Right lung (tissue), 5 donors: ENCODE measurements around the gene SH3BGRL3. TPM values are rescaled to one million over a fixed set of nuclear protein-coding genes. Genes with fewer than 3 reads are reported as not detected.
A peak's percentile ranks its signal among the peaks of the same experiment; 100 is the strongest.
"Not testable (repeated sequence)": the region's sequence is repeated elsewhere in the genome, so short reads cannot be mapped to it uniquely, and the experiment has no call there.

ENCODE experiments used
- DNase-seq, 2 donors: peaks; one replicate each; pipeline ENCODE4 v3.0.0-alpha.2; 2013
- polyA plus RNA-seq, 5 donors: library from polyadenylated mRNA; unstranded; fragments of 120-200 nt; gene quantifications; one replicate each; pipeline versions ENCODE4 v1.2.1 to v1.2.3, GENCODE V29; 2013; ENCODE audit warnings: inconsistent platforms in 1 of 5, low replicate concordance in 1 of 5; ENCODE audit not compliant: insufficient read length in 5 of 5, insufficient read depth in 1 of 5

The SH3BGRL3 gene
- polyA plus RNA-seq, 5 donors = 89.9 to 123 (median 98.7) TPM

- DNase-seq = not testable (repeated sequence)
These were observed 28.3 kb downstream of the SH3BGRL3 start for GRCh38 chr1:26307966-26308899.

- no peak for DNase-seq
These were observed 34.6 kb downstream of the SH3BGRL3 start for GRCh38 chr1:26314501-26314900.

- DNase-seq = no peak
These were observed 36.3 kb downstream of the SH3BGRL3 start for GRCh38 chr1:26315874-26316850.

- DNase-seq = no peak
These were observed 37.3 kb downstream of the SH3BGRL3 start for GRCh38 chr1:26317146-26317545.

GRCh38 chr1:26317612-26318337, 37.9 kb downstream of the SH3BGRL3 start, which contains the start of gene CD52:
CD52 (plus strand) TSS chr1:26317958; CDS start chr1:26318018, 60 bp downstream.
- no peak for DNase-seq

- DNase-seq = no peak
These were observed 38.6 kb downstream of the SH3BGRL3 start for GRCh38 chr1:26318338-26319064.

GRCh38 chr1:26320896-26321295, 41.0 kb downstream of the SH3BGRL3 start:
- DNase-seq = no peak

GRCh38 chr1:26321315-26322041, 41.6 kb downstream of the SH3BGRL3 start:
- DNase-seq = peak; percentile 63 to 79

- no peak for DNase-seq
These were observed 42.1 kb downstream of the SH3BGRL3 start for GRCh38 chr1:26322042-26322331.

- DNase-seq = no peak
These were observed 43.5 kb downstream of the SH3BGRL3 start for GRCh38 chr1:26323382-26323781.

GRCh38 chr1:26324550-26324949, 44.7 kb downstream of the SH3BGRL3 start:
- no peak for DNase-seq

GRCh38 chr1:26327956-26328362, 48.1 kb downstream of the SH3BGRL3 start:
- no peak for DNase-seq

GRCh38 chr1:26328597-26328996, 48.7 kb downstream of the SH3BGRL3 start:
- no peak for DNase-seq

- DNase-seq = not testable (repeated sequence)
These were observed 49.5 kb downstream of the SH3BGRL3 start for GRCh38 chr1:26329380-26329779.

- DNase-seq = no peak
These were observed 50.4 kb downstream of the SH3BGRL3 start for GRCh38 chr1:26330276-26330675.

Other genes starting within 250 kb of the SH3BGRL3 start
- under 1 TPM; 0.17 to 0.49 (median 0.20) TPM for gene SLC30A2, start 234.0 kb upstream of the SH3BGRL3 start, polyA plus RNA-seq
- gene TRIM63, start 212.5 kb upstream of the SH3BGRL3 start, polyA plus RNA-seq = 1 to 10 TPM in 2 of 5 donors, under 1 TPM in 2, not detected in 1; 0.15 to 2.1 (median 1.3) TPM
- 10 to 100 TPM; 17.2 to 26.9 (median 24.0) TPM for gene PDIK1L, start 168.3 kb upstream of the SH3BGRL3 start, polyA plus RNA-seq
- gene FAM110D, start 121.0 kb upstream of the SH3BGRL3 start, polyA plus RNA-seq = 1 to 10 TPM; 1.2 to 2.0 (median 1.6) TPM
- not detected for gene C1orf232, start 111.1 kb upstream of the SH3BGRL3 start, polyA plus RNA-seq
- 10 to 100 TPM in 3 of 5 donors, 1 to 10 TPM in 2; 8.1 to 23.0 (median 14.2) TPM for gene ZNF593, start 110.2 kb upstream of the SH3BGRL3 start, polyA plus RNA-seq
- 1 to 10 TPM in 4 of 5 donors, under 1 TPM in 1; 0.75 to 2.0 (median 1.2) TPM for gene ZNF593OS, start 108.3 kb upstream of the SH3BGRL3 start, polyA plus RNA-seq
- 10 to 100 TPM; 15.2 to 25.9 (median 24.0) TPM for gene CNKSR1, start 102.6 kb upstream of the SH3BGRL3 start, polyA plus RNA-seq
- gene CATSPER4, start 89.5 kb upstream of the SH3BGRL3 start, polyA plus RNA-seq = under 1 TPM in 1 of 5 donors, not detected in 4; 0.08 TPM
- 10 to 100 TPM; 20.0 to 26.4 (median 21.9) TPM for gene CEP85, start 45.9 kb upstream of the SH3BGRL3 start, polyA plus RNA-seq
- 10 to 100 TPM; 23.7 to 29.6 (median 27.9) TPM for gene UBXN11, start 26.6 kb downstream of the SH3BGRL3 start, polyA plus RNA-seq
- gene CD52, start 37.9 kb downstream of the SH3BGRL3 start, polyA plus RNA-seq = 1 to 10 TPM; 2.8 to 7.0 (median 5.6) TPM
- gene CRYBG2, start 74.0 kb downstream of the SH3BGRL3 start, polyA plus RNA-seq = 1 to 10 TPM in 4 of 5 donors, under 1 TPM in 1; 0.70 to 2.5 (median 1.5) TPM
- under 1 TPM in 4 of 5 donors, not detected in 1; 0.10 to 0.27 (median 0.19) TPM for gene ZNF683, start 92.7 kb downstream of the SH3BGRL3 start, polyA plus RNA-seq
- under 1 TPM; 0.06 to 0.10 (median 0.08) TPM for gene LIN28A, start 130.7 kb downstream of the SH3BGRL3 start, polyA plus RNA-seq
- 10 to 100 TPM; 27.5 to 36.6 (median 35.4) TPM for gene DHDDS, start 152.2 kb downstream of the SH3BGRL3 start, polyA plus RNA-seq
- 1,000 to 10,000 TPM; 1,072 to 1,438 (median 1,211) TPM for gene HMGN2, start 192.4 kb downstream of the SH3BGRL3 start, polyA plus RNA-seq
- 10 to 100 TPM; 19.3 to 27.8 (median 23.4) TPM for gene RPS6KA1, start 249.7 kb downstream of the SH3BGRL3 start, polyA plus RNA-seq